Mucosa of gallbladder (tissue), 1 donor: ENCODE measurements around the gene TNFSF12. TPM values are rescaled to one million over a fixed set of nuclear protein-coding genes. Genes with fewer than 3 reads are reported as not detected.

Experiments
- DNase-seq: peaks from one replicate; pipeline ENCODE4 v3.0.0-alpha.2; 2020; ENCODE audit warnings: low spot score
- total RNA-seq: library from RNA; stranded (reverse); gene quantifications from one replicate; pipeline ENCODE4 v1.2.1, GENCODE V29; 2021
- donor health status: DM: no; HTN: no; CAD: no.

TNFSF12 gene
- total RNA-seq, 1 donor from 2014 or later: 81.5 TPM

GRCh38 chr17:7569571-7569970 is 20.7 kb downstream of the TNFSF12 start:
- no peak for DNase-seq

- DNase-seq: no peak
Observed at GRCh38 chr17:7570351-7570750, 21.5 kb downstream of the TNFSF12 start.

- no peak for DNase-seq
Observed at GRCh38 chr17:7572338-7572587, 23.4 kb downstream of the TNFSF12 start.

- DNase-seq: peak; percentile 100
Observed at GRCh38 chr17:7572588-7573323, 23.9 kb downstream of the TNFSF12 start.

GRCh38 chr17:7573324-7574080 is 24.6 kb downstream of the TNFSF12 start:
- peak; percentile 86 for DNase-seq

- DNase-seq: no peak
Observed at GRCh38 chr17:7574176-7574953, 25.5 kb downstream of the TNFSF12 start.

GRCh38 chr17:7575481-7575883 is 26.6 kb downstream of the TNFSF12 start:
- no peak for DNase-seq

GRCh38 chr17:7575959-7576358 is 27.1 kb downstream of the TNFSF12 start:
- no peak for DNase-seq

- no peak for DNase-seq
Observed at GRCh38 chr17:7576432-7576937, 27.6 kb downstream of the TNFSF12 start.

- no peak for DNase-seq
Observed at GRCh38 chr17:7577327-7578199, 28.7 kb downstream of the TNFSF12 start.

GRCh38 chr17:7579001-7579833 is 30.4 kb downstream of the TNFSF12 start, which contains the start of gene CD68:
Gene CD68, plus strand, starts transcription at chr17:7579638. Its CDS starts 40 bp downstream, at chr17:7579678.
- peak; percentile 73 for DNase-seq

GRCh38 chr17:7579834-7580603 is 31.2 kb downstream of the TNFSF12 start:
- DNase-seq: no peak

- no peak for DNase-seq
Observed at GRCh38 chr17:7580604-7581575, 32.0 kb downstream of the TNFSF12 start.

- DNase-seq: no peak
Observed at GRCh38 chr17:7582396-7583252, 33.8 kb downstream of the TNFSF12 start.

GRCh38 chr17:7583253-7584109 is 34.6 kb downstream of the TNFSF12 start, which contains the start of gene MPDU1:
Gene MPDU1, plus strand, starts transcription at chr17:7583852. Its CDS starts 11 bp downstream, at chr17:7583863.
- DNase-seq: peak; percentile 97

- no peak for DNase-seq
Observed at GRCh38 chr17:7586673-7587419, 38.0 kb downstream of the TNFSF12 start.
